AG04450 (cell line): Measurements from ENCODE around the gene RCC2. TPM values are rescaled to one million over a fixed set of nuclear protein-coding genes. Genes with fewer than 3 reads are reported as not detected.
"Not testable (repeated sequence)": the region's sequence is repeated elsewhere in the genome, so short reads cannot be mapped to it uniquely, and the experiment has no call there.

Source experiments
- CTCF ChIA-PET: fragments of 300-600, 350-600 bp; formaldehyde crosslinking; extraction: SDS; loops from one replicate; lab custom pipeline; 2022; ENCODE audit warnings: antibody characterized with exemption, inconsistent platforms; lab: Charles Lee
- POLR2A ChIA-PET: fragments of 350-600 bp; formaldehyde crosslinking; extraction: SDS; loops from one replicate; lab custom pipeline; 2021; ENCODE audit warnings: antibody characterized with exemption, inconsistent platforms; lab: Yijun Ruan, JAX
- DNase-seq: peaks from one replicate; pipeline ENCODE4 v3.0.0-alpha.2; 2011; ENCODE audit warnings: low read depth, low spot score
- H3K27ac ChIP-seq: one replicate; pipeline ENCODE4 v1.5.1; 2012; ENCODE audit warnings: low read depth, low read length, control low read depth
- H3K27me3 ChIP-seq: one replicate; pipeline ENCODE4 v1.6.0; 2012; ENCODE audit warnings: low read length; ENCODE audit not compliant: control insufficient read depth, insufficient read depth
- H3K4me3 ChIP-seq: 2 replicates; pipeline ENCODE4 v1.5.1; 2011; ENCODE audit warnings: mild to moderate bottlenecking, low read depth, low read length, control low read depth
- H3K9me3 ChIP-seq: 2 replicates; pipeline ENCODE4 v1.5.1; 2012; ENCODE audit warnings: low read length; ENCODE audit not compliant: control insufficient read depth, insufficient read depth
- CTCF ChIP-seq: IDR thresholded peaks from 2 replicates; pipeline ENCODE4 v1.5.1; 2011; ENCODE audit warnings: low read depth, low read length, control low read depth, inconsistent platforms
- polyA plus RNA-seq: library from polyadenylated mRNA; depleted of rRNA; stranded (reverse); fragments of >200 nt; gene quantifications from 2 replicates; pipeline ENCODE4 v1.2.3, GENCODE V29; 2011

The RCC2 gene
- polyA plus RNA-seq, 1 experiment = 43.3 TPM

GRCh38 chr1:17458794-17459193, 19.3 kb upstream of the RCC2 start:
- ChIA-PET CTCF (no interaction called here), POLR2A (no interaction called here)
- no peak for TF ChIP-seq CTCF
- no peak for DNase-seq
- Histone ChIP-seq H3K4me3 (no peak overlapping the region), H3K27me3 (no peaks in the 10 kb centered on the region), H3K9me3 (no peaks in the 10 kb centered on the region), H3K27ac (no peak overlapping the region)

- Histone ChIP-seq H3K9me3 (no peaks in the 10 kb centered on the region), H3K4me3 (no peak overlapping the region), H3K27ac (no peak overlapping the region), H3K27me3 (no peaks in the 10 kb centered on the region)
- no peak for TF ChIP-seq CTCF
- DNase-seq = no peak
- ChIA-PET POLR2A (no interaction called here), CTCF (interaction anchor here (0.6 to 1.9 kb wide), 4 partner anchors 12 to 105 kb away, joined by 3 to 20 read pairs (median 8); partner anchors contain the start of gene RCC2)
Measured at GRCh38 chr1:17452686-17453085, 13.2 kb upstream of the RCC2 start.

- POLR2A ChIA-PET, H3K27me3 ChIP-seq, DNase-seq, H3K4me3 ChIP-seq, H3K27ac ChIP-seq, H3K9me3 ChIP-seq: not testable (repeated sequence)
- CTCF ChIA-PET = interaction anchor here (0.6 to 1.9 kb wide), 3 partner anchors 12 to 105 kb away, joined by 3 to 20 read pairs (median 10); partner anchors contain the start of gene RCC2
Measured at GRCh38 chr1:17452203-17452602, 12.7 kb upstream of the RCC2 start.

GRCh38 chr1:17451731-17452130, 12.3 kb upstream of the RCC2 start:
- no peak overlapping the region for H3K4me3 ChIP-seq
- no peak overlapping the region for H3K27ac ChIP-seq
- ChIA-PET CTCF (interaction anchor here (1.6 to 1.9 kb wide), 2 partner anchors 12 to 26 kb away, joined by 10 to 20 read pairs; partner anchors contain the start of gene RCC2), POLR2A (no interaction called here)
- no peak for TF ChIP-seq CTCF
- DNase-seq = no peak
- H3K9me3 ChIP-seq = no peaks in the 10 kb centered on the region
- no peaks in the 10 kb centered on the region for H3K27me3 ChIP-seq

- DNase-seq = no peak
- no peaks in the 10 kb centered on the region for H3K27me3 ChIP-seq
- no peaks in the 10 kb centered on the region for H3K9me3 ChIP-seq
- no peak overlapping the region for H3K27ac ChIP-seq
- TF ChIP-seq CTCF = no peak
- H3K4me3 ChIP-seq = no peak overlapping the region
- ChIA-PET CTCF (interaction anchor here (1.4 kb wide), 1 partner anchor 47 kb away, joined by 3 read pairs; no protein-coding TSS in a partner anchor), POLR2A (no interaction called here)
Measured at GRCh38 chr1:17447501-17447992, 8.1 kb upstream of the RCC2 start.
